Measurements from ENCODE around the gene USP47. TPM values are rescaled to one million over a fixed set of nuclear protein-coding genes. Genes with fewer than 3 reads are reported as not detected.

The USP47 gene
- total and polyA plus RNA-seq, 9 of the 15 experiments (the other 6 are each of a cell fraction or from before 2014, with no cell fraction given) = 13.1 to 63.6 (median 34.7) TPM

GRCh38 chr11:11842421-11843008 lies 743 bp downstream of the USP47 start (continued):
- TF ChIP-seq CBX2 (IDR thresholded peaks at IDR 0.05; ENCODE audit: insufficient read depth, low read length, poor library complexity, severe bottlenecking) (no peak), ZFPM2 (CRISPR knock-in tag; IDR thresholded peaks at IDR 0.05) (no peak), ZBTB8A (IDR thresholded peaks at IDR 0.05; ENCODE audit: partially characterized antibody) (no peak), EP300 (IDR thresholded peaks at IDR 0.05; ENCODE audit: low read length) (no peak), ZFX (CRISPR knock-in tag; IDR thresholded peaks at IDR 0.05) (no peak), TBP (optimal IDR thresholded peaks at IDR 0.05; ENCODE audit: low read depth, low read length) (peak; percentile 61), GTF2E2 (tag; IDR thresholded peaks at IDR 0.05) (no peak), TBL1XR1 (IDR thresholded peaks at IDR 0.05; ENCODE audit: low read length in 2 of 2) (0 out of 4 replicates have a peak, but pooled peaks of 1 of the 2 experiments have one; percentile 11), HMG20B (CRISPR knock-in tag; IDR thresholded peaks at IDR 0.05) (no peak), STAG1 (CRISPR knock-in tag; IDR thresholded peaks at IDR 0.05; ENCODE audit: borderline replicate concordance) (no peak), GABPB2 (CRISPR knock-in tag; conservative IDR thresholded peaks at IDR 0.05) (no peak), FOXA1 (IDR thresholded peaks at IDR 0.05; ENCODE audit: borderline replicate concordance) (no peak), TEAD4 (IDR thresholded peaks at IDR 0.05; ENCODE audit: low read length) (no peak), TEAD4 (CRISPR knock-in tag; IDR thresholded peaks at IDR 0.05; ENCODE audit: borderline replicate concordance) (no peak), ELF2 (CRISPR knock-in tag; IDR thresholded peaks at IDR 0.05) (no peak), GABPB1 (CRISPR knock-in tag; IDR thresholded peaks at IDR 0.05) (0 out of 2 replicates have a peak, but pooled peaks have one; percentile 6), ZFP36 (IDR thresholded peaks at IDR 0.05; ENCODE audit: low read depth, low read length, partially characterized antibody) (no peak), ATF1 (CRISPR knock-in tag; IDR thresholded peaks at IDR 0.05) (no peak), ATF1 (tag; IDR thresholded peaks at IDR 0.05) (no peak)
- TF ChIP-seq, protein P1, sequence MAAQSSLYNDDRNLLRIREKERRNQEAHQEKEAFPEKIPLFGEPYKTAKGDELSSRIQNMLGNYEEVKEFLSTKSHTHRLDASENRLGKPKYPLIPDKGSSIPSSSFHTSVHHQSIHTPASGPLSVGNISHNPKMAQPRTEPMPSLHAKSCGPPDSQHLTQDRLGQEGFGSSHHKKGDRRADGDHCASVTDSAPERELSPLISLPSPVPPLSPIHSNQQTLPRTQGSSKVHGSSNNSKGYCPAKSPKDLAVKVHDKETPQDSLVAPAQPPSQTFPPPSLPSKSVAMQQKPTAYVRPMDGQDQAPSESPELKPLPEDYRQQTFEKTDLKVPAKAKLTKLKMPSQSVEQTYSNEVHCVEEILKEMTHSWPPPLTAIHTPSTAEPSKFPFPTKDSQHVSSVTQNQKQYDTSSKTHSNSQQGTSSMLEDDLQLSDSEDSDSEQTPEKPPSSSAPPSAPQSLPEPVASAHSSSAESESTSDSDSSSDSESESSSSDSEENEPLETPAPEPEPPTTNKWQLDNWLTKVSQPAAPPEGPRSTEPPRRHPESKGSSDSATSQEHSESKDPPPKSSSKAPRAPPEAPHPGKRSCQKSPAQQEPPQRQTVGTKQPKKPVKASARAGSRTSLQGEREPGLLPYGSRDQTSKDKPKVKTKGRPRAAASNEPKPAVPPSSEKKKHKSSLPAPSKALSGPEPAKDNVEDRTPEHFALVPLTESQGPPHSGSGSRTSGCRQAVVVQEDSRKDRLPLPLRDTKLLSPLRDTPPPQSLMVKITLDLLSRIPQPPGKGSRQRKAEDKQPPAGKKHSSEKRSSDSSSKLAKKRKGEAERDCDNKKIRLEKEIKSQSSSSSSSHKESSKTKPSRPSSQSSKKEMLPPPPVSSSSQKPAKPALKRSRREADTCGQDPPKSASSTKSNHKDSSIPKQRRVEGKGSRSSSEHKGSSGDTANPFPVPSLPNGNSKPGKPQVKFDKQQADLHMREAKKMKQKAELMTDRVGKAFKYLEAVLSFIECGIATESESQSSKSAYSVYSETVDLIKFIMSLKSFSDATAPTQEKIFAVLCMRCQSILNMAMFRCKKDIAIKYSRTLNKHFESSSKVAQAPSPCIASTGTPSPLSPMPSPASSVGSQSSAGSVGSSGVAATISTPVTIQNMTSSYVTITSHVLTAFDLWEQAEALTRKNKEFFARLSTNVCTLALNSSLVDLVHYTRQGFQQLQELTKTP (IDR thresholded peaks at IDR 0.05; ENCODE audit: low read depth in 1 of 2, partially characterized antibody in 2 of 2) = peak in 1 of 2 experiments; percentile 3
- TF ChIP-seq, protein P2, sequence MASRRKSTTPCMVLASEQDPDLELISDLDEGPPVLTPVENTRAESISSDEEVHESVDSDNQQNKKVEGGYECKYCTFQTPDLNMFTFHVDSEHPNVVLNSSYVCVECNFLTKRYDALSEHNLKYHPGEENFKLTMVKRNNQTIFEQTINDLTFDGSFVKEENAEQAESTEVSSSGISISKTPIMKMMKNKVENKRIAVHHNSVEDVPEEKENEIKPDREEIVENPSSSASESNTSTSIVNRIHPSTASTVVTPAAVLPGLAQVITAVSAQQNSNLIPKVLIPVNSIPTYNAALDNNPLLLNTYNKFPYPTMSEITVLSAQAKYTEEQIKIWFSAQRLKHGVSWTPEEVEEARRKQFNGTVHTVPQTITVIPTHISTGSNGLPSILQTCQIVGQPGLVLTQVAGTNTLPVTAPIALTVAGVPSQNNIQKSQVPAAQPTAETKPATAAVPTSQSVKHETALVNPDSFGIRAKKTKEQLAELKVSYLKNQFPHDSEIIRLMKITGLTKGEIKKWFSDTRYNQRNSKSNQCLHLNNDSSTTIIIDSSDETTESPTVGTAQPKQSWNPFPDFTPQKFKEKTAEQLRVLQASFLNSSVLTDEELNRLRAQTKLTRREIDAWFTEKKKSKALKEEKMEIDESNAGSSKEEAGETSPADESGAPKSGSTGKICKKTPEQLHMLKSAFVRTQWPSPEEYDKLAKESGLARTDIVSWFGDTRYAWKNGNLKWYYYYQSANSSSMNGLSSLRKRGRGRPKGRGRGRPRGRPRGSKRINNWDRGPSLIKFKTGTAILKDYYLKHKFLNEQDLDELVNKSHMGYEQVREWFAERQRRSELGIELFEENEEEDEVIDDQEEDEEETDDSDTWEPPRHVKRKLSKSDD (conservative IDR thresholded peaks at IDR 0.05; ENCODE audit: low read length) = no peak
- TF ChIP-seq, protein P3, sequence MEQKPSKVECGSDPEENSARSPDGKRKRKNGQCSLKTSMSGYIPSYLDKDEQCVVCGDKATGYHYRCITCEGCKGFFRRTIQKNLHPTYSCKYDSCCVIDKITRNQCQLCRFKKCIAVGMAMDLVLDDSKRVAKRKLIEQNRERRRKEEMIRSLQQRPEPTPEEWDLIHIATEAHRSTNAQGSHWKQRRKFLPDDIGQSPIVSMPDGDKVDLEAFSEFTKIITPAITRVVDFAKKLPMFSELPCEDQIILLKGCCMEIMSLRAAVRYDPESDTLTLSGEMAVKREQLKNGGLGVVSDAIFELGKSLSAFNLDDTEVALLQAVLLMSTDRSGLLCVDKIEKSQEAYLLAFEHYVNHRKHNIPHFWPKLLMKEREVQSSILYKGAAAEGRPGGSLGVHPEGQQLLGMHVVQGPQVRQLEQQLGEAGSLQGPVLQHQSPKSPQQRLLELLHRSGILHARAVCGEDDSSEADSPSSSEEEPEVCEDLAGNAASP (IDR thresholded peaks at IDR 0.05) = no peak
